ENCODE measurements around the gene PRPF40A.

Gene PRPF40A

DNA sequence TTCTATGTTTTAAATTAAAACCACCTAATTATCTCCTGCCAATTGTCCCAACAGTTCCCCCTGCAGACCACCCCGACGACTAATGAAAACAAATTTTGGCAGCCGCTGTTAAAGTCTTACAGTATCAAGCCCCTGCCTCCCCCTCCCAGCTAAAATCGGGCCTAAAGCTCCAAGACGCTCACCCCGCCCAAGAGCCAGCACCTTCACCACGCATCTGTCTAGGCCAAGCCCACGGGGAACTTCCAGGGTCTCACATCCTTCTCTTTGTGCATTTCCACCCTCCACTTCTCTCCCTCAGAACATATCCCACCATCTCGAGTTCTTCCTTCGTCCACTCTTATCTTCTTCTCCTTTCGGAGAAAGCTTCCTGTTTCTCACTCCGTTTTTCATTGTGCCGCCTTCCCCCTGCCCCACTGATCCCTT, 445 bp downstream of the PRPF40A start:
- DNase-seq, result peak; percentile 33

DNA sequence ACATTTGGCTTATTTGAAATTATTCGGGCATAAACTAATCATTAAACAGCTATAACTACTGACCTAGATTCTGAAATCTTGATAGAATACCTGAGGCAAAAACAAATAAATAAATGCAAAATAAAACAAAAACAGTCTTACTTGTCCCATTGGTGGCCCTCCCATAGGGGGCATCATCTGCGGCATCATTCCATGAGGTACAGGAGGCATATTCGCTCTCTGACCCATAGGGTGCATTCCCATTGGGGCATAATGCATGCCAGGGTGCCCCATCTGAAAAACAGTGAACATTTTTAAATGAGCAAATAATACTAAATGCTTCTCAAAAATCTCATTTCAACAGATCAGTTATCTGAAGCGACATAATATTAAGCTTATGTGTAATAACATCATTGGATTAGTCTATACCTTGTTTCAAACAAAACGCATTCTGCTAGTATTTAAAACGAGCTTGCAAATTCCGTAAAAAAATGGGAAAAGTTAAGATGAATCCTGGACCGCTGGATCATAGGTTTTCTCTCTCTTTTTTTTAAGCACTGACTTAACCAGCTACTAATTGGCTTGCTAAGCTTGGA, 1.3 kb downstream of the PRPF40A start:
- peak; percentile 60 for DNase-seq

DNA sequence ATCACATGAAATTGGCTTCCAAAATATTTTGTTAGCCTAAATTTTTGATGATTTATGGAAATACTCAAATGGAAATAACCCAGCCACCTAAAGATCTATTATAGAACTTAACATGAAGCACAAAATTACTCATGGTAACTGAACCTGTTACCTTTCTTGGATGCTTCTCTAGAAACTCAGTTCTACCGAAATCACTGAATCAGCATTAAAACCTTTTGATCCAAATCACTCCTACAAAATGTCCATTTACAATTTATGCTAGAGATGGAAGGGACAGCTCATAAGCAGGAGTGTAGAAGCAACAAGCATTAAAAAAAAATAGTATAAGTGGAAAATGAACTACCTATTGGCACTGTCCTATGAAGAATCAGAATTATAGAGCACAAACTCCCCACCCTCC, 2.1 kb downstream of the PRPF40A start:
- DNase-seq, result no peak

DNA sequence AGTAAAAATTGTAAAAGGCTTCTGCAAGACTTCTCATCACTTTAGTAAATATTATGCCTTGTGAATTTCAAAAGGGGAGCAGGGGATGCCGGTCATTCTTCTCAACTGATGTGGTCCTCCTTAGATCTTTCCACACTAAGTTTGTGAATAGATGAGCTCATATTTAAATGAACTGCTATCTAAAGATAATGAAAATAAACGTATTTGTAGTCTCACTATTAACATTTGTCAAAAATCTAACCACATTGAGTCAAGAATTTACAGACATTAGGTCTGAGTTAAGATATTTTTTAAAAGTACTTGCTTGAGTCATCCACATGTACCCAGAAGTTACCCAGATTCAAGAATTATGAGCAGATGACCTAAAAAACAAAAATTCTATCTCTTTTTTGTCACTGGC, 6.5 kb downstream of the PRPF40A start:
- no peak for DNase-seq

DNA sequence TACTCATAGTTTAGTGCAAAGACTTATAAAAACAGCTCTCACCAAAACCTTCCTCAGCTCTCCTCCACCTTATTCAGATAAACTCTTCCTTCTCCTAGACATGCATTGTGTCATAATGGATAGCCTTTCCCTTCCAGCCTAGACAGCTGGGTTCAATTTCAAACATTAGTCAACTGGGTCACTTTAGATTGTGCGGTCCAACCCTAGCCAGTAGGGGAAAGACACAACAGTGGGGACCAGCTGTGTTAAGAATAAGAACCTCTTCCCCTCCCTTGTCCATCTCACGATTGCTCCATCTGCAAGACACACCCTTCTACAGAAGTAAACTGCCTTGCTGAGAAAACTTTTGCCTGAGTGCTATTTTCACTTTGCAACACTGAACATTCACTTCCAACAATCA, 8.5 kb downstream of the PRPF40A start:
- no peak for DNase-seq

DNA sequence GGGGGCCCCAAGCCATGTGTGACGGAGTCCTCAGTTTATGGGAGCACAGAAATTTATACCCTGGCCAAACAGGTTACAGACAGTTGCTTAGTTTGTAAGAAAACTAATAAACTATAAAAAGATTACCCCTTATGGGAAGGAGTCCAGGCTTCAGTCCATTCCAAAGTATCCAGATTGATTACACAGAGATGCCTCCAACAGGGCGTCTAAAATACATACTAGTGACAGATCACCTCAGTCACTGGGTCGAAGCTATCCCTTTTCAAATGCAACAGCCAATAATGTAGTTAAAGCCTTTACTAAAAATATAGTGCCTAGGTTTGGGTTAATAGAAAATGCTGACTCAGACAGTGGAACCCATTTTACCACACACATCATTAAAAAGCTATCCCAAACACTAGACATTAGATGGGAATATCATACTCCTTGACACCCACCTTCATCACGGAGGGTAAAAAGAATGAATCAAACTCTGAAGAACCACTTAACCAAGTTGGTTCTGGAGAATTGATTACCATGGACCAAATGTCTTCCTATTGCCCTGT, 10.7 kb downstream of the PRPF40A start:
- DNase-seq, result no peak

DNA sequence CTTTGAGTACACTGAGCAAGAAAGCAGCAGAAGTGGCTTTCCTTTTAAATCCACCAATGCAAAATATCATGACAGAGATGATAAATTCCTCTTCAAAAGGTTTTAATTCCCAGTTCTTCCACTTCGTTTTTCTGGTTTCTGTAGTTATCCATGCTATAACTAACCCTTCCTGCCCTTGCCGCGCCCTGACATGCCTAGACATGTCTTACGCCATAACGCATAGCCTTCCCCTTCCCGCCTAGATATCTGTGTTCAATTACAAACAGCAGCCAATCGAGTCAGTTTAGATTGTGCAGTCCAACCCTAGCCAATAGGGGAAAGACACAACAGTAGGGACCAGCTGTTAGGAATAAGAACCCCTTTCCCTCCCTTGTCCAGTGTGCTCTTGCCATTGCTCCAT, 16.1 kb downstream of the PRPF40A start:
- no peak for DNase-seq

DNA sequence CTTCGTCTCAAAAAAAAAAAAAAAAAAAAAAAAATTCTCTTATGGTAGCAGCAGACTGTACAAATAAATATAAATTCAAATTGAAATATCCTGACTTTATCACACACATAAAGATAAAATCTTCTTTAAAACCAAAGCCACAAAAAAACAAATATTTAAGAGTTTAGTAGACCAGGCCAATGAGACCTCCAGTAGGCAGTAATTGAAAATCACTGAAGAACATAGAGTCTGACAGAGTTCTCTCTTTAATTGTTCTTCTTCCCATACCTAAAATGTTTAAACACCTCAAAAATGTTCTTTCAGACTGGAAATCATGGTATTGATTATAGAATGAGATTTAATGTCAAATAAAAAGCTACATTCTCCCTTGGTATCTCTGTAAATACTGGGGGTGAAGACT, 20.8 kb downstream of the PRPF40A start:
- DNase-seq, result no peak

DNA sequence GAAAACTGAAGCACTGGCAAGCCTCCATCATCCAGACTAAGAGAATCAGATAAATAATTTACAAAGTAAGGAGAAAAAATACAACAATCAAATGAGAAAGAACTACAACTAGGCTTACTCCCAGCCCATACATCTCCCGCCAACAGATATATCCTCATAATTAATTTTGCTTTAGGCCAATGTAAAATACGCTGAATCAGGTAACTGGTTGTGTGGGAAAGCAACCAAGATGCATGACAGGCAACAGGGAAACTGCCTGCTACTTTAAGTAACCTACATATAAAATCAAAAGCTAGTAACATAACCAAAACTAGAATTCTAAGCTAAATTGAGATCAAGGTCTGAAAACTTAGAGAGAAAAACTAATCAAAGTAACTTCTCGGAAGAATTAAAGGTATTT, 21.5 kb downstream of the PRPF40A start:
- no peak for DNase-seq

DNA sequence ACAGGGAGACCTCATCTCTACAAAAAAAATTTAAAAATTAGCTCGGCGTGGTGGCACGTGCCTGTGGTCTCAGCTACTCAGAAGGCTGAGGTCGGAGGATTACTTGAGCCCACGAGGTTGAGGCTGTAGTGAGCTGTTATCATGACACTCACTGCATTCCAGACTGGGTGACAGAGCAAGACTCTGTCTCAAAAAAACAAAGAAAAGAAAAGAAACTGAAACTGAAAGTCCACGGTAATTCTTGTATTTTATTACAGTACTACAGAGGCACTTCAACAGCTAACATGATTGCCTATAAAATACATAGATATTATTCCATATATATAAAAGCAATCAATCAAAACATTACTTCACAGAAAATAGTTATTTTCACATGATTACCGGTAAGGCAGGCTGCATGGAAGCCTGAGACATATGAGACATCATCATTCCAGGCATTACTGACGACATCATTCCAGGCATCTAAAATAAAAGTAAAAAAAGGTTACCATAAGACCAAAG, 23.1 kb downstream of the PRPF40A start:
- DNase-seq, result peak; percentile 64

DNA sequence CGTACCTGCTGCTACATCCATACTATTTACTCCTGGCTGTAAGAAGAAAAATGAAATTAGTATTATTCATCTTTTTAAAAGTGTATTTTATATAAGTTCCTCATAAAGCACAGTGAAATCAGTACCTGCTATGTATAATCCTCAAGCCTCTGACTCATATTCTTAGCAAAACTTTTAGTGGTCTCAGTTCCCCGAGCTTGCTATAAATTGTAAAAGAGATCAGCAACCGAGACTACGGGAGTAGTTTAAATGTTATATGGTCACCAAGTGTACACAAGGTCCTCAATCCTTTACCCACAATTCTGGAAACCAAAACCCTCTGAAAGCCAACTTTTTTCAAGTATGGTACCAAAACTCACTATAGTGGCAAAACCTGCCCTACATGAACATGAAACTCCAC, 24.2 kb downstream of the PRPF40A start:
- peak; percentile 72 for DNase-seq

DNA sequence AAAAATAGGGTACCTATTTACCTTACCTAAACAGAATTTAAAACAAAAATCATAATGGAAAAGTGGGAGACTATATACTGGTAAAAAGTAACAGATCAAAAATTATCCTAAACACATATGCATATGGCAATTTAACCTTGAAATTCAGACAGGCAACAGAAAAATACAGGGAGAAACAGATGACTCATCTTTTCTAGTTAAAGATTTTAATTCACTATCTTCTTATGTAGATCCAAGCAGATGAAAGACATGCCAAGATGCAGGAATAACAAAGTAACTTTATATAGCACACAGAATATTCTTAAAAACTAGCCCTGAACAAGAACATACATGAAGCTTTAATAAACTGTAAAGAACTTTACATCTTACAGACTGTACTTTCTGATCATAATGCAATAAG, 30.9 kb downstream of the PRPF40A start:
- DNase-seq, result no peak

DNA sequence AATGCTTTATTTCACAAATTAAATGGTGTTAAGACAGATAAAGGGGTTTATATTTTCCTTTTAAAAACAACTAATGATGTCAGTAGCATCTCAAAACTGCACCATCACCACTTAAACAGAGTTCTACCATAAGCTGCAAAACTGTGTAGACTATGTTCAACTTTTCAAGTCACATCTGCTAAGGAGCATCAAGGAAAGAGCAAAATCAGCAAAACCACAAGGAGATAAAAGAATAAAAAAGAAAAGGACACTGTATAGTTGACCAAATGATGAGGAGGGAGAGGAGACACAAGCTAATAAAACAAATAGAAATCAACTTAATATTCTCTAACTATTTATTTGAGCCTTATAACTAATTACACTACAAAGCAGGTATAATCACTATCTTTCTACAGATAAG, 33.9 kb downstream of the PRPF40A start:
- DNase-seq, result no peak

DNA sequence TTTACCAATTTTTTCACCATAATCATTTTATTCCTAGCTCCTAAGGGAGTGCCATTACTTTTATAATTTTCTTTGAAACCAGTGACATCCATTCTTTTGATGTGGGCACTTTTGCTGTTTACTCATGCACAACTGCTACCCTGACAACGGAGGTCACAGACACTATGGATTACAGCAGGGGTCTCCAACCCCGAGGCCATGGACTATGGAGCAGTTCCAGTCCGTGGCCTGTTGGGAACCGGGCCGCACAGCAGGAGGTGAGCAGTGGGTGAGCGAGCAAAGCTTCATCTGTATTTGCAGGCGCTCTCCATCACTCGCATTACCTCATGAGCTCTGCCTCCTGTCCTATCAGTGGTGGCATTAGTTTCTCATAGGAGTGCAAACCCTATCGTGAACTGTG, 34.6 kb downstream of the PRPF40A start:
- DNase-seq, result no peak

DNA sequence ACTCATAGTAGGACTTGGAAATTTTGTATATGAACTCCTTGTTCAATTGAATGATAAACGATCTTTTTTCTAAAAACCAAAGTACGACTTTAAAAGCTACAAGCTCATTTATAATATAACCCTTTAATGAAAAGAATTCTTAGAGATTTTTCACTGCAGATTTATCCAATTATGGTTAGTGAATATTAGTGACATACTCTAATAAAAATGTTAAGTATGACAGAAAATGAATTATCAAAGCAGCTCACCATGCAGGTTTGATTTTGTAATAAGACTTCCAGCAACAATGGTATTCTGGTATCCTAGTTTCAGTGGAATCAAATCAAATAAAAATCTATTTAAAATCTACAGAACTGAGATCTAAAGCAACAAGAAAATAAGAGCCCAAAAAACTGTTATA, 38.5 kb downstream of the PRPF40A start:
- DNase-seq, result no peak

DNA sequence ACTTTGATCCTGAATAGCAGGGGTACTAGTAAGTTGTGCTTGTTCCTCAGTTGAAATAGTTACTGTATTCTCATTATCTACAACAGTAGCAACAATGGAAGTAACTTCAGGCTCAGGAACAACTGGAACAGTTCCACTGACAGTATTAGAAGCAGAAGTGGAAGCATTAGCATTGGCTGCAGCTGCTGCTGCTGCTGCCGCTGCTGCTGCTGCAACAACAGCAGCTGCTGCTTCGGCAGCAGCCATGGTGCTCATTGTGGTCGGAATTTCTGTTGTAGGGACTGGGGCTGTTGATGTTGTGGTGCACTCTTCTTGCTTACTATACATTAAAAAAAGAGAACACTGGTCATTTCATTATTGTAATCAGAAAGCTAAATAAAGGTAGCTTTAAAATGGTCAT, 40.8 kb downstream of the PRPF40A start:
- no peak for DNase-seq

DNA sequence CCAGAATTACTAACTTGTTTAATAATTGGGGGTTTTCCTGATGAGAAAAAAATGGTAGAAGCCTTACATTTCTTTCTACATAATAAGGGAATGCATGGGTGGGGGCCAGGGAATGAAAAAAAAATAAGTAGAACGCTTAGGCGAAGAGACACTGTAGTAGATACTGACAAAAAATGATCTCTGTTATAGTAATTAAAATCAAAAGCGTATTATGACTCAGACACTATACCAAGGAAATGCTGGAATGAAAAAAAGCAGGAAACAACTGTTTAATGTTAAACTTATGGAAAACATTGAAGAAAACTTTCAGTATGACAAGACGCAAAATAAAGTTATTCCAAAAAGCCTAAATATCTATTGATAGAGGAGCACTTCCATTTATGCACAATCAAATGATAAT, 42.9 kb downstream of the PRPF40A start:
- DNase-seq, result no peak

DNA sequence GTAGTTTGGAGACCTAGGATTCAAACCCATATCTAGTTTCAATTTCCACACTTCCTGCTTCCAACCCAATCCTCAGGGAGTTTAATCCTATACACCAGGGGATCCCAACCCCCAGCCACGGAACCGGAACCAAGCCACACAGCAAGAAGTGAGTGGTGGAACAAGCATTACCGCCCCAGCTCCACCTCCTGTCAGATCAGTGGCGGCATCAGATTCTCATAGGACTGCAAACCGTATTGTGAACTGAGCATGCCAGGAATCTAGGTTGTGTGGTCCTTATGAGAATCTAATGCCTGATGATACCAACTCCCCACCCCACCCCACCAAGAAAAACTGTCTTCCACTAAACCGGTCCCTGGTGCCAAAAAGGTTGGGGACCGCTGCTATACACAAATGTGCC, 52.5 kb downstream of the PRPF40A start:
- DNase-seq, result no peak

DNA sequence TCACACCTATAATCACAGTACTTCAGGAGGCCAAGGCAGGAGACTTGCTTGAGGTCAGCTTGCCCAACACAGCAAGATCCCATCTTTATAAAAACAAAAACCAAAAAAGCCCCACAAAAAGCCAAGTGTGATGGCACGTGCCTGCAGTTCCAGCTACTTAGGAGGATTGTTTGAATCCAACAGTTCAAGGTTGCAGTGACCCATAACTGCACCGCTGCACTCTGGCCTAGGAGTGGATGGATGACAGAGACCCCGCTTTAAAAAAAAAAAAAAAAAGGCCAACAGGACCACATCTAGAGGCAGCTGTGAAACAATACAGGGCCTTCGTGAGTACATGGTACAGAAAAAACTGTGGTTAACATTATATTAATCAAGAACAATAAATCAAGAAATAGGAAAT, 56.2 kb downstream of the PRPF40A start:
- DNase-seq, result no peak

DNA sequence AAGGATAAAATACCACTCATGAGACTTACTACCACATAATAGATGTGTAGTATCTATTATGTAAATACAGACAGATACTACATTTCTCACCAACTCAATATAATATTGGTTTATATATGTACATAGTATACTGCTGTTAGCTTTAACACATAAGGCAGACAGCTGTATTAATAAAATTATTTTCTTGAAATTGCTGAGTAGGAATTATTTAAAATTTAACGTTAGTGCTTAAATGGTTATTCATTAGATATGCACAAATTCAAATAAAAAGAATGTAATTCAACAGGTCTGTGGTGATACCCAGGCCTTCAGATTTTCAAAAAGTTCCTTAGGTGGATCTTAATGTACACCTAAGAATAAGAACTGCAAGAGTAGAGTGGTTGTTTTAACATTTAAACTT, 59.0 kb downstream of the PRPF40A start:
- DNase-seq, result no peak

DNA sequence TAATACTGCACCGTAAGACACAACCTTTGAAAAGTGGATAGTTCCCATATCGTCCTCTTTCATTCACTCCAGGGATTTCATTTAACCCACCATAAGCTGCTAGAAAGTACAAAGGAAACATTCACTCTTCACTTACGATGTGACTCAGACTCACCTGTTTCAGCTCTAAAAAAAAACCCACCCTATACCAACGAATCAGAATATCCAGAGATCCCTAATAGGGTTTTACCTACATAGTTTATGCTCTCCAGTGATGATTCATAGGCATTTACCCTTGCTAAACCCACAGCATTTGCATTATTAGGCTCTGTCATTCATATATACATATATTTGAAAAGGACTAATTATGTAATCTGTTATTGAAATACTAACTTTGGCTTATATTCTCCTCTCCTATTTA, 60.2 kb downstream of the PRPF40A start:
- DNase-seq, result no peak

DNA sequence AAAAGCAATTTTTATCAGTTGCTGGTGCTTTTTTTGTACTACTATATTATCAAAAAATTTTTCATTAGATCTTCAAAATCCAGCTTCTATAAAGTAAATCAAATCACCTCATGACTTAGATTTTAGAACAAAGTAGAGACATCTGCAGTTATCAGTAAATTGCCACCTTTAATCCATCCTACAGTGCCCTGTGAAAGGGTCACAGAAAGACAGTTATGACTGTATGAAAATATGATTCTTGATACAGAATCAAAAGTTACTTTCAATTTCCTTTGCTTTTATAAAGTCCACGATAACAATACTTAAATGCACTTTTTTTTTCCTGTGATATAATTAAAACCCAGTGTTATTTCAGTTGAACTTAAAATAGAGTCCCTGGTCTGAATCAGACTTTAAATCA, 61.4 kb downstream of the PRPF40A start:
- no peak for DNase-seq

DNA sequence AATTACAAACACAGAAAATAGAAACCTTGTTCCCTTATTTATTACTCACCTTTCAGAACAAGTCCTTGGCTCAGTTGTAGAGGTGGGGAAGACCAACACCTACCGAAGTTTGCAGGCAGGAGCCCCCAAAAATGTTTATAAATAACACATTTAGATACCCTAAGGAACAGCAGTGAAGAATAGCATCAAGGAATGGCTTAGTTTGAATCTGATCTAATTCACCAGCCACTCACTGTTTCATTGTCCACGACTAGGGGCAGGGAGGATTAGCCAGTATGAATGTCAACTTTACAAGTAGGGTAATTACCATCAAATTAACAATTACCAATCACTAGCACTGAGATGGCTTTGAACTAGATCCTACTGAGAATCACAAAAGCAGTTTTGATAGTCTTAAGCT, 65.4 kb downstream of the PRPF40A start:
- no peak for DNase-seq

DNA sequence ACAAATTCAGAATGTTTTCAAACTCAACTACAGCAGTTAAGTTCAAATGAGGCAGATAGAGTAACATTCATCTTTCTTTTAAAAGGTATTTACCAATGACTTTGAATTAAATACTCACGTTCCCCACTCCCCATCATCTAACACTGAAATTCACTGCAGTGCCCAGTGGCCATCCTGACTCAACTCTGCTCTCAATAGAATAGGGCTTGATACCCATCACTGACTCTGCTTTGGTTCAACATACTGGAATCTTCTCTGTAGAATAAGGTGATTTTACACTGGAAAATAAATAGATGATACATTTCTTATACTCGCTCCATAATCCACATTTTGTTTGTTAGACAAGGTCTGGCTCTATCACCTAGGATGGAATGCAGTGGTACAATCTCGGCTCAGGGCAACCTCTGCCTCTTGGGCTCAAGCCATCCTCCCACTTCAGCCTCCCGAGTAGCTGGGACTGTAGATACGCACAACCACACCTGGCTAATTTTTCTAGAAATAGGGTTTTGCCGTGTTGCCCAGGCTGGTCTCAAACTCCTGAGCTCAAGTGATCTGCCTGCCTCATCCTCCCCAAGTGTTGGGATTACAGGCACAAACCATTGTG, 66.4 kb downstream of the PRPF40A start:
- no peak for DNase-seq

DNA sequence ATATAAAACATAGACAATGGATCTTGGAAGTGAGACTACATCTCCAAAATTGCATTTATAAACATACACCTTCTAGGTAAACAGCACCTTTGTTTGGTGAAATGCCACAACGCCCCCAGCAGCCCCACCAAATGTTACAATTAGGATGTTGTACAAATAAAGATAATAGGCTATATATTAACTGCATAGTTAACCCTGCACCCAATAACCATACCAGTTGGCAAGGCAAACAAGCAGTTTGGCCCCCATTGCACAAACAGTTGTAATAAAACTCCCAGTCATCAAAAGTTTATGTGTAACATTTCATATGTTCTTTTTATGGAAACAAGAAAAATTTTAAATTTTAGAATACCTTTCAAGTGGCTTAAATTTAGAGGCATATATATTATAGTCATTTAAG, 67.3 kb downstream of the PRPF40A start:
- no peak for DNase-seq

All from activated CD4-positive, alpha-beta T cell treated with anti-CD3 and anti-CD28 coated beads, Interleukin-2, amount 50 U/mL, for 16 hours (primary cell).